Activated T-cell treated with anti-CD3 and anti-CD28 coated beads for 1 hour (primary cell): Measurements from ENCODE around the gene PIGC.

Experiments
- DNase-seq: peaks from one replicate; pipeline ENCODE4 v3.0.0-alpha.2; 2020; ENCODE audit warnings: low read depth

Gene PIGC

GRCh38 chr1:172429331-172430127, 14.3 kb downstream of the PIGC start:
- no peak for DNase-seq

- DNase-seq = no peak
Observed at GRCh38 chr1:172427191-172427590, 16.7 kb downstream of the PIGC start.

- DNase-seq = no peak
Observed at GRCh38 chr1:172425339-172425738, 18.5 kb downstream of the PIGC start.

GRCh38 chr1:172423336-172423735, 20.5 kb downstream of the PIGC start:
- no peak for DNase-seq

- DNase-seq = no peak
Observed at GRCh38 chr1:172421974-172422604, 21.8 kb downstream of the PIGC start.

- no peak for DNase-seq
Observed at GRCh38 chr1:172420385-172420784, 23.5 kb downstream of the PIGC start, which contains the start of gene C1orf105. TSS of gene C1orf105 (plus strand) at chr1:172420685. CDS start at chr1:172420886, 201 bp downstream.

- DNase-seq = no peak
Observed at GRCh38 chr1:172417557-172417956, 26.3 kb downstream of the PIGC start.

GRCh38 chr1:172416496-172417035, 27.3 kb downstream of the PIGC start:
- no peak for DNase-seq

- DNase-seq = no peak
Observed at GRCh38 chr1:172414331-172414730, 29.5 kb downstream of the PIGC start.

GRCh38 chr1:172411791-172412338, 32.0 kb downstream of the PIGC start:
- no peak for DNase-seq

- DNase-seq = no peak
Observed at GRCh38 chr1:172410027-172410426, 33.8 kb downstream of the PIGC start.

- DNase-seq = no peak
Observed at GRCh38 chr1:172408958-172409357, 34.9 kb downstream of the PIGC start.

- no peak for DNase-seq
Observed at GRCh38 chr1:172406968-172407367, 36.9 kb downstream of the PIGC start.

- no peak for DNase-seq
Observed at GRCh38 chr1:172405912-172406311, 38.0 kb downstream of the PIGC start.

- DNase-seq = no peak
Observed at GRCh38 chr1:172404121-172404520, 39.7 kb downstream of the PIGC start.

GRCh38 chr1:172402878-172403569, 40.8 kb downstream of the PIGC start:
- no peak for DNase-seq

- DNase-seq = no peak
Observed at GRCh38 chr1:172401892-172402291, 42.0 kb downstream of the PIGC start.

GRCh38 chr1:172401477-172401876, 42.4 kb downstream of the PIGC start:
- DNase-seq = no peak

- no peak for DNase-seq
Observed at GRCh38 chr1:172400722-172401105, 43.2 kb downstream of the PIGC start.

GRCh38 chr1:172399756-172400721, 43.8 kb downstream of the PIGC start:
- DNase-seq = no peak
